Fibroblast of lung (primary cell): ENCODE measurements around the gene TMEM119. TPM values are rescaled to one million over a fixed set of nuclear protein-coding genes. Genes with fewer than 3 reads are reported as not detected.

Source experiments
- DNase-seq, 2 donors: peaks; one replicate each; pipeline versions ENCODE4 v3.0.0 to v3.0.0-alpha.2; 2010; ENCODE audit warnings: low read depth in 2 of 2
- H2AFZ ChIP-seq: 2 replicates; pipeline ENCODE4 v1.5.1; 2012; ENCODE audit warnings: low read length, control low read depth, inconsistent platforms
- H3K27ac ChIP-seq: 2 replicates; pipeline ENCODE4 v1.5.1; 2011; ENCODE audit warnings: low read length, control low read depth; ENCODE audit not compliant: insufficient read depth
- H3K27me3 ChIP-seq: 2 replicates; pipeline ENCODE4 v1.5.1; 2011; ENCODE audit warnings: mild to moderate bottlenecking, low read length; ENCODE audit not compliant: control insufficient read depth, insufficient read depth
- H3K36me3 ChIP-seq: 2 replicates; pipeline ENCODE4 v1.5.1; 2011; ENCODE audit warnings: low read length; ENCODE audit not compliant: control insufficient read depth, insufficient read depth
- H3K4me1 ChIP-seq: 2 replicates; pipeline ENCODE4 v1.5.1; 2011; ENCODE audit warnings: low read length; ENCODE audit not compliant: control insufficient read depth, insufficient read depth; ENCODE audit errors: extremely low read depth
- H3K4me2 ChIP-seq: 2 replicates; pipeline ENCODE4 v1.5.1; 2011; ENCODE audit warnings: low read length, control low read depth; ENCODE audit not compliant: insufficient read depth; ENCODE audit errors: extremely low read depth
- H3K4me3 ChIP-seq, 4 experiments: fragments of 200-600 bp in 1 of 4; sonication (generic) in 1 of 4; replicated peaks in 1 of 4; 2 replicates each; pipeline ENCODE4 v1.5.1; 2011 to 2016; ENCODE audit warnings: low read length in 4 of 4, low read depth in 3 of 4, mild to moderate bottlenecking in 3 of 4, control low read depth in 2 of 4, inconsistent platforms in 1 of 4, mixed read lengths in 1 of 4; ENCODE audit not compliant: insufficient read depth in 1 of 4; ENCODE audit errors: control extremely low read depth in 1 of 4
- H3K79me2 ChIP-seq: 2 replicates; pipeline ENCODE4 v1.5.1; 2012; ENCODE audit warnings: mild to moderate bottlenecking, low read length, inconsistent platforms; ENCODE audit not compliant: control insufficient read depth, insufficient read depth
- H3K9ac ChIP-seq: 2 replicates; pipeline ENCODE4 v1.5.1; 2011; ENCODE audit warnings: mild to moderate bottlenecking, low read length, control low read depth; ENCODE audit not compliant: insufficient read depth
- H3K9me3 ChIP-seq: 2 replicates; pipeline ENCODE4 v1.5.1; 2012; ENCODE audit warnings: low read depth, low read length; ENCODE audit not compliant: control insufficient read depth, insufficient read depth
- H4K20me1 ChIP-seq: 2 replicates; pipeline ENCODE4 v1.5.1; 2011; ENCODE audit warnings: low read length; ENCODE audit not compliant: control insufficient read depth, insufficient read depth; ENCODE audit errors: extremely low read depth
- CTCF ChIP-seq, 2 donors: IDR thresholded peaks in 1 of 2; conservative IDR thresholded peaks in 1 of 2; 1 replicate in 1 of 2; 2 replicates in 1 of 2; pipeline ENCODE4 v1.5.1; 2011 to 2012; ENCODE audit warnings: low read length in 2 of 2, control low read depth in 1 of 2, inconsistent platforms in 1 of 2, low read depth in 1 of 2, mild to moderate bottlenecking in 1 of 2
- EZH2 ChIP-seq: IDR thresholded peaks from 2 replicates; pipeline ENCODE4 v1.5.1; 2012; ENCODE audit warnings: low read length, control low read depth, mild to moderate bottlenecking; ENCODE audit errors: missing control alignments
- polyA plus RNA-seq, 2 donors: library from polyadenylated mRNA; depleted of rRNA in 1 of 2; stranded (reverse) in 1 of 2; unstranded in 1 of 2; fragments of >200 nt; gene quantifications; 2 replicates each; pipeline ENCODE4 v1.2.1, GENCODE V29; 2011 to 2012; ENCODE audit warnings: missing spikeins in 1 of 2
- total RNA-seq: library from RNA; depleted of rRNA; stranded (reverse); fragments of >200 nt; gene quantifications from 2 replicates; pipeline ENCODE4 v1.2.1, GENCODE V29; 2014

The TMEM119 gene
- total and polyA plus RNA-seq, 2 donors (not counting 1 experiment from before 2014, with no cell fraction given) = 154 to 358 TPM

- Histone ChIP-seq H3K9me3 (no peaks in the 10 kb centered on the region), H3K27ac (no peak overlapping the region), H3K27me3 (no peaks in the 10 kb centered on the region), H3K4me2 (no peak overlapping the region), H3K79me2 (no peaks in the 10 kb centered on the region), H4K20me1 (no peaks in the 10 kb centered on the region), H3K9ac (no peak overlapping the region), H3K4me1 (peaks cover 14% of the 10 kb centered on the region), H3K36me3 (no peaks in the 10 kb centered on the region), H3K4me3 (no peak overlapping the region), H2AFZ (no peak overlapping the region)
- DNase-seq = no peak
- TF ChIP-seq EZH2 = no peak
- TF ChIP-seq CTCF (conservative IDR thresholded peaks at IDR 0.05 in 1 of 2, IDR thresholded peaks at IDR 0.05 in 1 of 2; ENCODE audit: low read depth in 1 of 2, low read length in 2 of 2) = no peak
These were observed 13.9 kb downstream of the TMEM119 start for GRCh38 chr12:108583991-108584390.

- Histone ChIP-seq H3K36me3 (no peaks in the 10 kb centered on the region), H3K27me3 (no peaks in the 10 kb centered on the region), H3K9ac (no peak overlapping the region), H3K4me2 (no peak overlapping the region), H2AFZ (no peak overlapping the region), H3K4me3 (no peak overlapping the region), H3K27ac (no peak overlapping the region), H3K9me3 (no peaks in the 10 kb centered on the region), H3K79me2 (no peaks in the 10 kb centered on the region), H3K4me1 (peaks cover 14% of the 10 kb centered on the region), H4K20me1 (no peaks in the 10 kb centered on the region)
- no peak for TF ChIP-seq CTCF (conservative IDR thresholded peaks at IDR 0.05 in 1 of 2, IDR thresholded peaks at IDR 0.05 in 1 of 2; ENCODE audit: low read depth in 1 of 2, low read length in 2 of 2)
- no peak for TF ChIP-seq EZH2
- no peak for DNase-seq
These were observed 14.7 kb downstream of the TMEM119 start for GRCh38 chr12:108582978-108583770.

- TF ChIP-seq CTCF (conservative IDR thresholded peaks at IDR 0.05 in 1 of 2, IDR thresholded peaks at IDR 0.05 in 1 of 2; ENCODE audit: low read depth in 1 of 2, low read length in 2 of 2) (no peak), EZH2 (no peak)
These were observed 15.4 kb downstream of the TMEM119 start for GRCh38 chr12:108582509-108582908.

More at GRCh38 chr12:108582509-108582908, 15.4 kb downstream of the TMEM119 start:
- Histone ChIP-seq H3K9ac (no peak overlapping the region), H3K36me3 (no peaks in the 10 kb centered on the region), H3K9me3 (no peaks in the 10 kb centered on the region), H3K27me3 (no peaks in the 10 kb centered on the region), H3K4me1 (peaks cover 14% of the 10 kb centered on the region), H3K4me2 (no peak overlapping the region), H3K27ac (no peak overlapping the region), H4K20me1 (no peaks in the 10 kb centered on the region), H2AFZ (no peak overlapping the region), H3K79me2 (no peaks in the 10 kb centered on the region), H3K4me3 (no peak overlapping the region)
- no peak for DNase-seq
